Measurements from ENCODE around the gene ACAP3.

DNA sequence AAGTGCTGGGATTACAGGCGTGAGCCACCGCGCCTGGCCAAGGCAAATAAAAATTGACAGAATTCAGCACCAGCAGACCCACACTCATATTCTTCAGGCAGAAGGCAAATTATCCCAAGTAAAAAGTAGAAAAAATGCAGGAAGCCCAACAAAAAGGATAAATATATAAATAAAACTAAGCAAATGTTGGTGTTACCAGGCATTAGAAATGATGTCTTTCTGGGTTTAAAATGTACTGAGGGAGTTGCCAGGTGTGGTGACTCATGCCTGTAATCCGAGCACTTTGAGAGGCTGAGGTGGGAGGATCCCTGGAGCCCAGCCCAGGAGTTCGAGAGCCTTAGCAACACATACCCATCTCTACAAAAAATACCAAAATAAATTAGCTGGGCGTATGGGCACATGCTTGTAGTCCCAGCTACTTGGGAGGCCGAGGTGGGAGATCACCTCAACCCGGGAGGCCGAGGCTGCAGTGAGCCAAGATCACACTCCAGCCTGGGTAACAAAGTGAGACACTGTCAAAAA is 10.5 kb upstream of the ACAP3 start:
- TF ChIP-seq, protein P1, sequence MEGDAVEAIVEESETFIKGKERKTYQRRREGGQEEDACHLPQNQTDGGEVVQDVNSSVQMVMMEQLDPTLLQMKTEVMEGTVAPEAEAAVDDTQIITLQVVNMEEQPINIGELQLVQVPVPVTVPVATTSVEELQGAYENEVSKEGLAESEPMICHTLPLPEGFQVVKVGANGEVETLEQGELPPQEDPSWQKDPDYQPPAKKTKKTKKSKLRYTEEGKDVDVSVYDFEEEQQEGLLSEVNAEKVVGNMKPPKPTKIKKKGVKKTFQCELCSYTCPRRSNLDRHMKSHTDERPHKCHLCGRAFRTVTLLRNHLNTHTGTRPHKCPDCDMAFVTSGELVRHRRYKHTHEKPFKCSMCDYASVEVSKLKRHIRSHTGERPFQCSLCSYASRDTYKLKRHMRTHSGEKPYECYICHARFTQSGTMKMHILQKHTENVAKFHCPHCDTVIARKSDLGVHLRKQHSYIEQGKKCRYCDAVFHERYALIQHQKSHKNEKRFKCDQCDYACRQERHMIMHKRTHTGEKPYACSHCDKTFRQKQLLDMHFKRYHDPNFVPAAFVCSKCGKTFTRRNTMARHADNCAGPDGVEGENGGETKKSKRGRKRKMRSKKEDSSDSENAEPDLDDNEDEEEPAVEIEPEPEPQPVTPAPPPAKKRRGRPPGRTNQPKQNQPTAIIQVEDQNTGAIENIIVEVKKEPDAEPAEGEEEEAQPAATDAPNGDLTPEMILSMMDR (IDR thresholded peaks at IDR 0.05): no peak
- TF ChIP-seq EZH2 (IDR thresholded peaks at IDR 0.05): no peak

Measured in neural progenitor cell (in vitro differentiated cells).